SK-N-SH (cell line): ENCODE measurements around the gene RHBDL2. TPM values are rescaled to one million over a fixed set of nuclear protein-coding genes. Genes with fewer than 3 reads are reported as not detected.

ENCODE experiments used
- CTCF ChIA-PET: fragments of 300-600, 350-600 bp; formaldehyde crosslinking; extraction: SDS; loops from one replicate; lab custom pipeline; 2021; lab: Yijun Ruan, JAX
- POLR2A ChIA-PET: fragments of 350-600 bp; sonication (Branson Sonifier 250); formaldehyde crosslinking; extraction: SDS; loops from one replicate; lab custom pipeline; 2020; ENCODE audit warnings: antibody characterized with exemption, inconsistent platforms; lab: Yijun Ruan, JAX
- DNase-seq: peaks from one replicate; pipeline ENCODE4 v3.0.0; 2012
- H2AFZ ChIP-seq: fragments of 200-600 bp; sonication (generic); 2 replicates; pipeline ENCODE4 v1.8.1; 2016; ENCODE audit warnings: antibody characterized with exemption, mild to moderate bottlenecking, low read depth
- H3F3A ChIP-seq: fragments of 200-600 bp; sonication (generic); replicated peaks from 2 replicates; pipeline ENCODE3; 2016; ENCODE audit warnings: antibody characterized with exemption, mild to moderate bottlenecking; ENCODE audit not compliant: insufficient read depth
- H3K27ac ChIP-seq, 2 experiments: fragments of 200-500 bp in 1 of 2; fragments of 200-600 bp in 1 of 2; sonication (Bioruptor generic) in 1 of 2; sonication (generic), shearing (Covaris generic) in 1 of 2; 2 replicates each; pipeline versions ENCODE4 v1.5.1 to v1.6.1; 2014 to 2016; ENCODE audit warnings: low read depth in 2 of 2, inconsistent platforms in 1 of 2, low read length in 1 of 2, mild to moderate bottlenecking in 1 of 2, mixed read lengths in 1 of 2
- H3K27me3 ChIP-seq: fragments of 200-600 bp; sonication (generic), shearing (Covaris generic); 2 replicates; pipeline ENCODE4 v1.6.1; 2016; ENCODE audit warnings: mixed run types; ENCODE audit not compliant: insufficient read depth
- H3K36me3 ChIP-seq, 2 experiments: fragments of 200-500 bp in 1 of 2; fragments of 200-600 bp in 1 of 2; sonication (Bioruptor generic) in 1 of 2; sonication (generic) in 1 of 2; replicated peaks in 1 of 2; 2 replicates each; pipeline versions ENCODE3 to v1.5.1; 2014 to 2016; ENCODE audit warnings: low read length in 1 of 2, mild to moderate bottlenecking in 1 of 2; ENCODE audit not compliant: insufficient read depth in 2 of 2, control insufficient read depth in 1 of 2
- H3K4me1 ChIP-seq, 2 experiments: fragments of 200-500 bp in 1 of 2; fragments of 200-600 bp in 1 of 2; sonication (Bioruptor generic) in 1 of 2; sonication (generic), shearing (Covaris generic) in 1 of 2; 2 replicates each; pipeline versions ENCODE4 v1.5.1 to v1.6.1; 2014 to 2016; ENCODE audit warnings: low read depth in 1 of 2, low read length in 1 of 2, mixed run types in 1 of 2; ENCODE audit not compliant: insufficient read depth in 2 of 2, control insufficient read depth in 1 of 2
- H3K4me2 ChIP-seq: fragments of 200-600 bp; sonication (generic), shearing (Covaris generic); 2 replicates; pipeline ENCODE4 v1.6.1; 2017; ENCODE audit warnings: mixed run types
- H3K4me3 ChIP-seq, 2 experiments: fragments of 200-500 bp in 1 of 2; fragments of 200-600 bp in 1 of 2; sonication (Bioruptor generic) in 1 of 2; sonication (generic), shearing (Covaris generic) in 1 of 2; 2 replicates each; pipeline versions ENCODE4 v1.5.1 to v1.8.1; 2014 to 2016; ENCODE audit warnings: low read depth in 2 of 2, inconsistent platforms in 1 of 2, low read length in 1 of 2, mild to moderate bottlenecking in 1 of 2, mixed read lengths in 1 of 2, moderate library complexity in 1 of 2
- H3K79me2 ChIP-seq: fragments of 200-600 bp; sonication (generic); 2 replicates; pipeline ENCODE4 v1.8.1; 2017; ENCODE audit warnings: mild to moderate bottlenecking; ENCODE audit not compliant: insufficient read depth
- H3K9ac ChIP-seq: fragments of 200-600 bp; sonication (generic); 2 replicates; pipeline ENCODE4 v1.6.1; 2017; ENCODE audit warnings: mixed run types
- H3K9me2 ChIP-seq: fragments of 200-600 bp; sonication (generic); 2 replicates; pipeline ENCODE4 v1.6.1; 2017; ENCODE audit warnings: mixed run types
- H3K9me3 ChIP-seq: fragments of 200-600 bp; sonication (generic); 2 replicates; pipeline ENCODE4 v1.6.1; 2017; ENCODE audit warnings: mixed run types, mild to moderate bottlenecking, moderate library complexity
- H4K20me1 ChIP-seq: fragments of 200-600 bp; sonication (generic); 2 replicates; pipeline ENCODE4 v1.6.1; 2017; ENCODE audit warnings: mild to moderate bottlenecking, mixed run types; ENCODE audit not compliant: insufficient read depth
- EP300 ChIP-seq, 2 experiments: IDR thresholded peaks; 2 replicates each; pipeline versions ENCODE4 v1.4.0 to v1.6.1; 2012; ENCODE audit warnings: borderline replicate concordance in 1 of 2, low read depth in 1 of 2, low read length in 1 of 2
- GATA2 ChIP-seq: sonication (generic); formaldehyde crosslinking; IDR thresholded peaks from 2 replicates; pipeline ENCODE4 v1.5.0; 2020; ENCODE audit warnings: mild to moderate bottlenecking, missing genetic modification reagents
- IRF3 ChIP-seq: fragments of 150-350 bp; IDR thresholded peaks from 2 replicates; pipeline ENCODE4 v1.6.1; 2016; ENCODE audit warnings: mild to moderate bottlenecking, low read depth, low read length
- JUND ChIP-seq: IDR thresholded peaks from 2 replicates; pipeline ENCODE4 v1.4.0; 2012
- MAX ChIP-seq: IDR thresholded peaks from 2 replicates; pipeline ENCODE4 v1.4.0; 2012; ENCODE audit warnings: low read depth
- PBX3 ChIP-seq: IDR thresholded peaks from 2 replicates; pipeline ENCODE4; 2012
- RCOR1 ChIP-seq: fragments of 150-350 bp; IDR thresholded peaks from 2 replicates; pipeline ENCODE4 v1.6.1; 2017; ENCODE audit warnings: antibody characterized with exemption, low read length
- REST ChIP-seq: IDR thresholded peaks from 2 replicates; pipeline ENCODE4 v1.6.1; 2012; ENCODE audit warnings: mild to moderate bottlenecking, low read depth, low read length, moderate library complexity
- RXRA ChIP-seq: IDR thresholded peaks from 2 replicates; pipeline ENCODE4 v1.4.0; 2012; ENCODE audit warnings: low read depth, mild to moderate bottlenecking, borderline replicate concordance
- TEAD4 ChIP-seq: IDR thresholded peaks from 2 replicates; pipeline ENCODE4 v1.4.0; 2012; ENCODE audit warnings: mild to moderate bottlenecking, borderline replicate concordance; ENCODE audit not compliant: insufficient read depth
- USF1 ChIP-seq: IDR thresholded peaks from 2 replicates; pipeline ENCODE4 v1.4.0; 2012; ENCODE audit warnings: low read depth, borderline replicate concordance
- WGBS: methylation state at CpG from one replicate; pipeline ENCODE4 v1.1.6; 2017; ENCODE audit warnings: low lambda C conversion rate; 5-methylcytosine and 5-hydroxymethylcytosine counted together
- polyA plus RNA-seq, 3 experiments: library from polyadenylated mRNA; depleted of rRNA; stranded (reverse); fragments of >200 nt; gene quantifications; 2 replicates each; pipeline ENCODE4 v1.2.3, GENCODE V29; 2012

RHBDL2 gene
- polyA plus RNA-seq, 1 of the 3 experiments (the other 2 are of a cell fraction), result 0.07 TPM

GRCh38 chr1:38885092-38885491 is 56.5 kb downstream of the RHBDL2 start:
- ChIA-PET POLR2A (no interaction called here), CTCF (no interaction called here)
- no peaks in the 10 kb centered on the region for H3K79me2 ChIP-seq
- no peak overlapping the region for H3K4me2 ChIP-seq
- H3F3A ChIP-seq, result no peaks in the 10 kb centered on the region
- TF ChIP-seq RXRA (no peak), JUND (no peak), IRF3 (no peak), PBX3 (no peak), RCOR1 (no peak), MAX (no peak), TEAD4 (no peak), REST (no peak), EP300 (IDR thresholded peaks at IDR 0.05; ENCODE audit: borderline replicate concordance in 1 of 2, low read depth in 1 of 2, low read length in 1 of 2) (no peak), USF1 (no peak), GATA2 (CRISPR knock-in tag) (no peak)
- 94% methylated on average over 2 of the region's 2 CpGs for WGBS
- H3K27ac ChIP-seq, result no peak overlapping the region
- no peaks in the 10 kb centered on the region for H3K9me2 ChIP-seq
- no peaks in the 10 kb centered on the region for H3K4me1 ChIP-seq
- no peaks in the 10 kb centered on the region for H4K20me1 ChIP-seq
- no peak overlapping the region for H3K4me3 ChIP-seq
- H2AFZ ChIP-seq, result no peak overlapping the region
- H3K36me3 ChIP-seq, result peaks cover 0 to 5% of the 10 kb centered on the region in 2 experiments
- no peak overlapping the region for H3K9ac ChIP-seq
- no peaks in the 10 kb centered on the region for H3K27me3 ChIP-seq
- no peaks in the 10 kb centered on the region for H3K9me3 ChIP-seq
- DNase-seq, result no peak
